Esophagus squamous epithelium (tissue), 5 donors: ENCODE data around the gene PPHLN1. TPM values are rescaled to one million over a fixed set of nuclear protein-coding genes. Genes with fewer than 3 reads are reported as not detected.
A peak's percentile ranks its signal among the peaks of the same experiment; 100 is the strongest.

Source experiments
- DNase-seq: peaks from one replicate; lab custom pipeline; 2025; lab: John Stamatoyannopoulos, UW
- H3K27ac ChIP-seq, 4 donors: fragments of 200-600 bp; sonication (generic); one replicate each; pipeline ENCODE4 v1.5.1; 2016 to 2019; ENCODE audit warnings: mild to moderate bottlenecking in 1 of 4
- H3K27me3 ChIP-seq, 4 donors: fragments of 200-600 bp; sonication (generic); 1 replicate in 3 of 4; 2 replicates in 1 of 4; pipeline versions ENCODE4 v1.5.1 to v1.6.0; 2017 to 2021; ENCODE audit warnings: antibody characterized with exemption in 1 of 4
- H3K36me3 ChIP-seq, 3 donors: fragments of 200-600 bp; sonication (generic); one replicate each; pipeline ENCODE4 v1.5.1; 2016 to 2019
- H3K4me1 ChIP-seq, 3 donors: fragments of 200-600 bp; sonication (generic); one replicate each; pipeline ENCODE4 v1.5.1; 2017 to 2019
- H3K4me3 ChIP-seq, 4 donors: fragments of 200-600 bp; sonication (generic); 1 replicate in 3 of 4; 2 replicates in 1 of 4; pipeline ENCODE4 v1.5.1; 2016 to 2019; ENCODE audit warnings: mild to moderate bottlenecking in 2 of 4, moderate library complexity in 1 of 4
- H3K9me3 ChIP-seq, 3 donors: fragments of 200-600 bp; sonication (generic); one replicate each; pipeline ENCODE4 v1.5.1; 2016 to 2019
- POLR2A ChIP-seq, 4 donors: fragments of 450-650 bp; IDR thresholded peaks; one replicate each; pipeline ENCODE4 v1.6.1; 2017; ENCODE audit warnings: antibody characterized with exemption in 4 of 4, mild to moderate bottlenecking in 4 of 4, moderate library complexity in 3 of 4
- WGBS, 2 donors: methylation state at CpG; one replicate each; pipeline ENCODE4 v1.1.5; 2018; 5-methylcytosine and 5-hydroxymethylcytosine counted together
- intact Hi-C: fragments of 100-400 bp; cut with DNase I; formaldehyde crosslinking; loops from one replicate; pipeline ENCODE4 v1.15.0; 2022
- total RNA-seq, 4 donors: library from RNA; depleted of rRNA; stranded (reverse); fragments of >200 nt; gene quantifications; one replicate each; pipeline ENCODE4 v1.1.0, GENCODE V29; 2016
- TF ChIP-seq, protein P1 (sequence below), 6 experiments: fragments of 450-650 bp in 4 of 6; fragments of 200-600 bp in 2 of 6; sonication (generic) in 2 of 6; IDR thresholded peaks; one replicate each; pipeline ENCODE4 v1.5.1; 2016 to 2019; ENCODE audit warnings: antibody characterized with exemption in 6 of 6, mild to moderate bottlenecking in 4 of 6, moderate library complexity in 4 of 6
- donor health status: DM: yes; HTN: yes; CAD: no.

The PPHLN1 gene
- total RNA-seq, 4 donors from 2014 or later, result 31.2 to 59.1 (median 40.0) TPM

DNA sequence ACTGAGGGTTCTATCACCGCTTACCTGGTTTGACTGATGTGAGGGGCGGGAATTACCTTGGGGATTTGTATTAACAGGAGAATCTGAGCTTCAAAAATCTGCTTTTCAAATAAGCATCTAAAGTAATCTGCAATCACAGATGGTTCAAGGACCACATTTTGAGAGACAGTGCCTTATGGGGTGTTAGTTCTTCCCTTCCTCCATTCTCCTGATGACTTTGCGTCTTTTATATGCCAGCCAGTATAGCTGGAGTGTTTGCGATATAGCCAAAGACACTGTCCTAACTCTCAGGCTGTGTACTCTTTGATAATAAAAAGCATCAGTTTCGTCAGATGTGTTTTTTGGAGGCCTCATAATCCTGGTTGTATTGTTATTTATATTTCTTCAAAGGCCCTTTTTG is 39.5 kb downstream of the PPHLN1 start:
- no peak overlapping the region for H3K4me3 ChIP-seq
- WGBS, 2 donors, result 91 to 98% methylated on average over 5 of the region's 5 CpGs

DNA sequence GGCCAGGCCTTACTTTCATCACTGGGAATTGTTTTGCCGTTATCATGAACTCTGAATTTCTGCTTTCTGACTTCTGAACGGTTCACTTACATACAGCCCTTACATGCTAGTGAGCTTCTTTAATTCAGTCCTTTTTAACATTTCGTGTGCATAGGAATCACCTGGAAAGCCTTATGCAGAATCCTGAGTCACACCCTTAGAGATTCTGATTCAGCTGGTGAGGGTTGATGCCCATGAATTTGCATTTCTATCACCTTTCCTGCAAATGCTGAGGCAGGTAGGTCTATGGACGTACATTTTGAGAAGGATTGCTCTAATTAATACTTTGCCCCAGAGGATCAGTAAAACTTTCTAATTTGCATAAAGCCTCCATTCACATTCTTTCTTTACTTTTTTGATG is 44.0 kb downstream of the PPHLN1 start:
- TF ChIP-seq POLR2A (IDR thresholded peaks at IDR 0.05), result no peak
- TF ChIP-seq, protein P1, sequence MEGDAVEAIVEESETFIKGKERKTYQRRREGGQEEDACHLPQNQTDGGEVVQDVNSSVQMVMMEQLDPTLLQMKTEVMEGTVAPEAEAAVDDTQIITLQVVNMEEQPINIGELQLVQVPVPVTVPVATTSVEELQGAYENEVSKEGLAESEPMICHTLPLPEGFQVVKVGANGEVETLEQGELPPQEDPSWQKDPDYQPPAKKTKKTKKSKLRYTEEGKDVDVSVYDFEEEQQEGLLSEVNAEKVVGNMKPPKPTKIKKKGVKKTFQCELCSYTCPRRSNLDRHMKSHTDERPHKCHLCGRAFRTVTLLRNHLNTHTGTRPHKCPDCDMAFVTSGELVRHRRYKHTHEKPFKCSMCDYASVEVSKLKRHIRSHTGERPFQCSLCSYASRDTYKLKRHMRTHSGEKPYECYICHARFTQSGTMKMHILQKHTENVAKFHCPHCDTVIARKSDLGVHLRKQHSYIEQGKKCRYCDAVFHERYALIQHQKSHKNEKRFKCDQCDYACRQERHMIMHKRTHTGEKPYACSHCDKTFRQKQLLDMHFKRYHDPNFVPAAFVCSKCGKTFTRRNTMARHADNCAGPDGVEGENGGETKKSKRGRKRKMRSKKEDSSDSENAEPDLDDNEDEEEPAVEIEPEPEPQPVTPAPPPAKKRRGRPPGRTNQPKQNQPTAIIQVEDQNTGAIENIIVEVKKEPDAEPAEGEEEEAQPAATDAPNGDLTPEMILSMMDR (IDR thresholded peaks at IDR 0.05), result no peak
- Histone ChIP-seq H3K4me1 (no peaks in the 10 kb centered on the region), H3K27me3 (no peaks in the 10 kb centered on the region), H3K36me3 (peaks cover 0 to 8% (median 0%) of the 10 kb centered on the region in 3 donors), H3K9me3 (no peaks in the 10 kb centered on the region), H3K4me3 (no peak overlapping the region), H3K27ac (no peak overlapping the region)
- intact Hi-C loops, result no loop called here
- WGBS, 2 donors, result 67 to 79% methylated on average over 4 of the region's 4 CpGs
- DNase-seq, result no peak

More for the DNA sequence above, 39.5 kb downstream of the PPHLN1 start:
- intact Hi-C loops, result no loop called here
- no peaks in the 10 kb centered on the region for H3K27me3 ChIP-seq
- TF ChIP-seq, protein P1 (IDR thresholded peaks at IDR 0.05), result no peak
- TF ChIP-seq POLR2A (IDR thresholded peaks at IDR 0.05), result no peak
- H3K4me1 ChIP-seq, result no peaks in the 10 kb centered on the region
- DNase-seq, result no peak
- H3K9me3 ChIP-seq, result no peaks in the 10 kb centered on the region
- peaks cover 0 to 11% (median 0%) of the 10 kb centered on the region in 3 donors for H3K36me3 ChIP-seq
- H3K27ac ChIP-seq, result no peak overlapping the region

DNA sequence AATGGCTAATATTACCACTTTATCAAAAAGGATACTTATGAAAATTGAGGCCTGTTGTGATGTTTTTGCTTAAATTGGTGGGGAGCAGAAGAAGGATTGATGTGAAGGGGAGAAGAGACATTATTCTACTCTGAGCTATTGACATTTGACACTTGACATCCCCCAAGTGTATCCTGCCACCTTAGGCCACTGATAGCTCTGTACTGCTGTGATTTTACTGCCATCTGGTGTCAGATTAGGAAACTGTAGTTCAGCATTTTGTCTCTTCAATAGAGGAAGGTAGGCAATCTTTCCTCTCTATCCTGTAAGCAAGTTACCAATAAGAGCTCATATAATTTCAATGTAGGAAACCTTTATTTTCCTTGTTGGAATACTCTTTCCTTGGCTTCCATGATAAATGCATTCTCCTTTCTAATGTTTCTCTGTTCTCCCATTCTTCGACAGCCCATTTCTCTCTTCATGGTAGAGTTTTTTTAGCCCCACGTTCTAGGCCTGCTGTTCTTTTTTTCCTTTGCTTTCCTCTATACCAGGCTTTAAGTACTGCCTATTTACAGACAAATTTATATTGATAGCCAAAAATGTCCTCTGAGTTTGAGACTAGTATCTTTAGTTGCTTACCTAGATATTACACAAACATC is 46.3 kb downstream of the PPHLN1 start:
- Histone ChIP-seq H3K27me3 (no peaks in the 10 kb centered on the region), H3K27ac (no peak overlapping the region), H3K36me3 (peaks cover 0 to 29% (median 0%) of the 10 kb centered on the region in 3 donors), H3K9me3 (no peaks in the 10 kb centered on the region), H3K4me3 (no peak overlapping the region), H3K4me1 (no peaks in the 10 kb centered on the region)
- intact Hi-C loops, result no loop called here
- DNase-seq, result no peak
- TF ChIP-seq, protein P1 (IDR thresholded peaks at IDR 0.05), result peak in 5 of 6 experiments; percentile 37 to 79 (median 58)
- no peak for TF ChIP-seq POLR2A (IDR thresholded peaks at IDR 0.05)
- 89 to 97% methylated on average over 2 of the region's 2 CpGs for WGBS, 2 donors

DNA sequence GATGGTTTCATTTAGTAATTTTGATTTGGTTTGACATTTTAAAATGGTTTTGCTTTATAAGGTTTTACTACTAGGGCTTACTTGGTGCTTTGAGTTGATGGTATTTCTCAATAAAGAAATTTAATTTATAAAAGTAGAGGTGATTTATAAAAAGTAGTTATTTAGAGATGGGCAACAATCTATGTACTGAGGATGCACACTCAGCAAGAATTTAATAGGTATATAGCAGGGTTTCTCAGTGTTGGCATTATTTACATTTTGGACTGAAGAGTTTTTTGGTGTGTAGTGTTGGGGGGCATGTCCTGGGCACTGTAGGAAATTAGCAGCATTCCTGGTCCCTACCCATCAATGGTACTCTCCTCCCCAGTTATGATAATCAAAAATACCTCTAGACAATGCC is 47.7 kb downstream of the PPHLN1 start:
- peaks cover 0 to 35% (median 0%) of the 10 kb centered on the region in 3 donors for H3K36me3 ChIP-seq
- no peaks in the 10 kb centered on the region for H3K4me1 ChIP-seq
- H3K9me3 ChIP-seq, result no peaks in the 10 kb centered on the region
- intact Hi-C loops, result no loop called here
- H3K27me3 ChIP-seq, result no peaks in the 10 kb centered on the region
- H3K27ac ChIP-seq, result no peak overlapping the region
- TF ChIP-seq POLR2A (IDR thresholded peaks at IDR 0.05), result no peak
- TF ChIP-seq, protein P1 (IDR thresholded peaks at IDR 0.05), result no peak
- no peak overlapping the region for H3K4me3 ChIP-seq
- no peak for DNase-seq

DNA sequence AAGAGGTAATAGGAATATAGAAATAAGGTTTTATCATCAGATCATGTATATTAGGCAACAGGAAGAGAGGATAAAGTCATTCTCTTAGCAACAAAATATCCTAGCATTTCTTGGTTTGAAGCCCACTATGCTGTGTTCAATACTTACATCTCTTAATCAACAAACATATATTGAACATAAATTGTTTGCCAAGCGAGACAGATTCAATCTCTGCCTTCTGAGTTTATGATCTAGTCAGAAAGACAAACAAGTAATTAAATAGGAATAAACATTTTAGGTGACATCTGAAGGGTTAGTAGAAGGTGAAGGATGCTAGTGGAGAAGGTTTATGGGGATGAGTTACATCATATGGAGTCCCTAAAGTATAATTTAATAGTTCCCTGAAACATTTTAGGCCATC is 54.8 kb downstream of the PPHLN1 start:
- intact Hi-C loops, result no loop called here
- peaks cover 0 to 43% (median 0%) of the 10 kb centered on the region in 3 donors for H3K36me3 ChIP-seq
- H3K4me1 ChIP-seq, result no peaks in the 10 kb centered on the region
- 33 to 94% methylated on average over 1 of the region's 1 CpG for WGBS, 2 donors
- no peak for TF ChIP-seq POLR2A (IDR thresholded peaks at IDR 0.05)
- TF ChIP-seq, protein P1 (IDR thresholded peaks at IDR 0.05), result no peak
- H3K9me3 ChIP-seq, result no peaks in the 10 kb centered on the region
- H3K27me3 ChIP-seq, result no peaks in the 10 kb centered on the region
- H3K27ac ChIP-seq, result no peak overlapping the region
- H3K4me3 ChIP-seq, result no peak overlapping the region
- DNase-seq, result no peak
